Hepatocyte (in vitro differentiated cells): Measurements from ENCODE around the gene PDE4B. TPM values are rescaled to one million over a fixed set of nuclear protein-coding genes. Genes with fewer than 3 reads are reported as not detected.
"Not testable (repeated sequence)": the region's sequence is repeated elsewhere in the genome, so short reads cannot be mapped to it uniquely, and the experiment has no call there.

ENCODE experiments used
- DNase-seq: peaks from one replicate; pipeline ENCODE4 v3.0.0-alpha.2; 2016; ENCODE audit warnings: low spot score
- H2AFZ ChIP-seq: fragments of 200-600 bp; sonication (generic); 2 replicates; pipeline ENCODE4 v1.6.0; 2016; ENCODE audit warnings: antibody characterized with exemption, mild to moderate bottlenecking
- H3K27ac ChIP-seq: fragments of 200-600 bp; sonication (generic); 2 replicates; pipeline ENCODE4 v1.5.1; 2016; ENCODE audit warnings: mild to moderate bottlenecking
- H3K27me3 ChIP-seq: fragments of 200-600 bp; sonication (generic); 2 replicates; pipeline ENCODE4 v1.6.1; 2016
- H3K36me3 ChIP-seq: fragments of 200-600 bp; sonication (generic); replicated peaks from 2 replicates; pipeline ENCODE4 v1.5.1; 2016; ENCODE audit warnings: low read depth; ENCODE audit not compliant: insufficient read depth
- H3K4me1 ChIP-seq: fragments of 200-600 bp; sonication (generic); 2 replicates; pipeline ENCODE4 v1.5.1; 2016; ENCODE audit warnings: mild to moderate bottlenecking, moderate library complexity; ENCODE audit not compliant: insufficient read depth
- H3K4me2 ChIP-seq: fragments of 200-600 bp; sonication (generic); 2 replicates; pipeline ENCODE4 v1.6.0; 2016
- H3K4me3 ChIP-seq: fragments of 200-600 bp; sonication (generic); 2 replicates; pipeline ENCODE4 v1.5.1; 2016; ENCODE audit warnings: mild to moderate bottlenecking
- H3K79me2 ChIP-seq: fragments of 200-600 bp; sonication (generic); 2 replicates; pipeline ENCODE4 v1.6.0; 2017; ENCODE audit warnings: mild to moderate bottlenecking
- H3K9me2 ChIP-seq: fragments of 200-600 bp; sonication (generic); replicated peaks from 2 replicates; pipeline ENCODE4 v1.6.0; 2017; ENCODE audit warnings: mild to moderate bottlenecking; ENCODE audit not compliant: insufficient read depth
- H3K9me3 ChIP-seq: fragments of 200-600 bp; sonication (generic); 2 replicates; pipeline ENCODE4 v1.5.1; 2016; ENCODE audit warnings: low read depth, mild to moderate bottlenecking
- H4K20me1 ChIP-seq: fragments of 200-600 bp; sonication (generic); 2 replicates; pipeline ENCODE4 v1.6.0; 2016; ENCODE audit warnings: mild to moderate bottlenecking; ENCODE audit not compliant: insufficient read depth, poor library complexity, severe bottlenecking
- EZH2 ChIP-seq: fragments of 200-600 bp; sonication (generic); IDR thresholded peaks from 2 replicates; pipeline ENCODE4 v1.6.1; 2016; ENCODE audit warnings: antibody characterized with exemption, mild to moderate bottlenecking, borderline replicate concordance
- EZH2phosphoT487 ChIP-seq: fragments of 200-600 bp; sonication (generic); IDR thresholded peaks from one replicate; pipeline ENCODE4 v1.6.1; 2018; ENCODE audit warnings: antibody characterized with exemption, mild to moderate bottlenecking, low read depth, moderate library complexity; ENCODE audit not compliant: unreplicated experiment, severe bottlenecking
- WGBS: methylation state at CpG from one replicate; pipeline ENCODE4 v1.1.6; 2016; ENCODE audit warnings: low lambda C conversion rate; ENCODE audit errors: missing lambda C conversion rate; 5-methylcytosine and 5-hydroxymethylcytosine counted together
- polyA plus RNA-seq: library from polyadenylated mRNA; unstranded; fragments of >200 nt; fragmentation: Nextera tagmentation; extraction: Ambion mirVana; gene quantifications from 2 replicates; pipeline ENCODE4 v1.2.1, GENCODE V29; 2016
- total RNA-seq: library from RNA; depleted of rRNA; stranded (reverse); fragments of >200 nt; gene quantifications from 2 replicates; pipeline ENCODE4 v1.2.3, GENCODE V29; 2014
- TF ChIP-seq, protein P1 (sequence below): fragments of 200-600 bp; sonication (generic); IDR thresholded peaks from 2 replicates; pipeline ENCODE4 v1.5.1; 2016; ENCODE audit warnings: antibody characterized with exemption, mild to moderate bottlenecking; ENCODE audit not compliant: poor library complexity

The PDE4B gene
- total and polyA plus RNA-seq, 2 experiments from 2014 or later: 1.8 to 3.4 TPM

DNA sequence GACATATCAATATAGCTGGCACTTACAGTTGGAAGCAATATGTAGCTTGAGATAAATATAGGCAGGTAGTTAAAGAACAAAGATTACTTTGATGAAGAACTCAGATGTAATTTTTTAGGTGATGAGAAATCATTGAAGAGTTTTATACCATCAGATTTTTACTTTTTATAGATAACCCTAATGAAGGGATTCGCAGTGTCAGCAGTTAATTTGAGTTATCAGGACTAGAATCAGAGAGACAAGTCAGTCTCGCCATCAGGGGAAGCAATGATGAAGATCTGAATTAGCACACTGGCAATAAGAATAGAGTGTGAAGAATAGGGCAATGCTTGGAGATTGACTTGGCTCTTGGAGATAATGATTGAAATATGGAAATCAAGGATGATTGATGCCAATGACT is 342.5 kb downstream of the PDE4B start:
- Histone ChIP-seq H3K36me3 (no peaks in the 10 kb centered on the region), H3K27me3 (no peaks in the 10 kb centered on the region), H3K9me2 (no peaks in the 10 kb centered on the region), H4K20me1 (no peaks in the 10 kb centered on the region), H3K4me1 (peaks cover 10% of the 10 kb centered on the region), H3K9me3 (no peaks in the 10 kb centered on the region), H3K27ac (no peak overlapping the region), H3K4me3 (no peak overlapping the region), H2AFZ (no peak overlapping the region), H3K4me2 (no peak overlapping the region), H3K79me2 (no peaks in the 10 kb centered on the region)
- WGBS: 82% methylated on average over 2 of the region's 2 CpGs
- TF ChIP-seq, protein P1, sequence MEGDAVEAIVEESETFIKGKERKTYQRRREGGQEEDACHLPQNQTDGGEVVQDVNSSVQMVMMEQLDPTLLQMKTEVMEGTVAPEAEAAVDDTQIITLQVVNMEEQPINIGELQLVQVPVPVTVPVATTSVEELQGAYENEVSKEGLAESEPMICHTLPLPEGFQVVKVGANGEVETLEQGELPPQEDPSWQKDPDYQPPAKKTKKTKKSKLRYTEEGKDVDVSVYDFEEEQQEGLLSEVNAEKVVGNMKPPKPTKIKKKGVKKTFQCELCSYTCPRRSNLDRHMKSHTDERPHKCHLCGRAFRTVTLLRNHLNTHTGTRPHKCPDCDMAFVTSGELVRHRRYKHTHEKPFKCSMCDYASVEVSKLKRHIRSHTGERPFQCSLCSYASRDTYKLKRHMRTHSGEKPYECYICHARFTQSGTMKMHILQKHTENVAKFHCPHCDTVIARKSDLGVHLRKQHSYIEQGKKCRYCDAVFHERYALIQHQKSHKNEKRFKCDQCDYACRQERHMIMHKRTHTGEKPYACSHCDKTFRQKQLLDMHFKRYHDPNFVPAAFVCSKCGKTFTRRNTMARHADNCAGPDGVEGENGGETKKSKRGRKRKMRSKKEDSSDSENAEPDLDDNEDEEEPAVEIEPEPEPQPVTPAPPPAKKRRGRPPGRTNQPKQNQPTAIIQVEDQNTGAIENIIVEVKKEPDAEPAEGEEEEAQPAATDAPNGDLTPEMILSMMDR: no peak
- TF ChIP-seq EZH2phosphoT487: no peak
- TF ChIP-seq EZH2: no peak
- DNase-seq: no peak

DNA sequence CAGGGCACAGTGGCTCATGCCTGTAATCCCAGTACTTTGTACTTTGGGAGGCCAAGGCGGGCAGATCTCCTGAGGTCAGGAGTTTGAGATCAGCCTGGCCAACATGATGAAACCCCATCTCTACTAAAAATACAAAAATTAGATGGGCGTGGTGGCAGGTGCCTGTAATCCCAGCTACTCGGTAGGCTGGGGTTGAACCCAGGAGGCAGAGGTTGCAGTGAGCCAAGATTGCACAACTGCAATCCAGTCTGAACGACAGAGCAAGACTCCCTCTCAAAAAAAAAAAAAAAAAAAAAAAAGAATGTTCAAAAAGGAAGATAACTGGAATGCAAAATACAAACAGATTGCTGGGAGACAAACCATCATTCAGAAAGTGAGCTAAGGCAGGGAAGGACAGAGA is 343.7 kb downstream of the PDE4B start:
- not testable (repeated sequence) for H3K27ac ChIP-seq, H3K4me1 ChIP-seq, H3K9me3 ChIP-seq, H4K20me1 ChIP-seq, H3K36me3 ChIP-seq, H3K27me3 ChIP-seq, DNase-seq, H3K79me2 ChIP-seq, H2AFZ ChIP-seq, H3K4me2 ChIP-seq, H3K4me3 ChIP-seq, H3K9me2 ChIP-seq
- WGBS: 78% methylated on average over 4 of the region's 4 CpGs

DNA sequence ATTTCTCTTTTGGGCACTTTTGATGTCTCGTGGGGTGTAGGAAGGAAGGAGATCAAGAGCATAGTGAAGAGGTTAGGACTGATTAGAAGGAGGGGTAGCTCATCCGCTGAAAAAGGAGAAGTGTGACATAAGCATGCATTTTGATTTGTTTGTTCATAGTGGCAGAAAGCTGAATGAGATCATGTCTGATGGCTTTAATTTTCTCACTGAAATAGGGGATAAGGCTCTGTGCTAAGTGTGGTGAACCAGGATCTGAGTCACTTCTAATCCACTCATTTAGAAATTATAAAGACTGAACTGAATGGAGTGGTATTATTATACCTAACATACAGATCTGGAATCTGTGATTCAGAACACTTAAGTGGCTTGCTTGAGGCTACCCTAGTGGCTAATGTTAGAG is 344.5 kb downstream of the PDE4B start:
- Histone ChIP-seq H3K79me2 (no peaks in the 10 kb centered on the region), H3K27ac (no peak overlapping the region), H3K36me3 (no peaks in the 10 kb centered on the region), H4K20me1 (no peaks in the 10 kb centered on the region), H2AFZ (no peak overlapping the region), H3K4me1 (peaks cover 8% of the 10 kb centered on the region), H3K27me3 (no peaks in the 10 kb centered on the region), H3K9me2 (no peaks in the 10 kb centered on the region), H3K4me2 (no peak overlapping the region), H3K4me3 (no peak overlapping the region), H3K9me3 (no peaks in the 10 kb centered on the region)
- whole genome bisulfite sequencing: 73% methylated on average over 2 of the region's 2 CpGs
- no peak for DNase-seq
- TF ChIP-seq, protein P1: no peak
- no peak for TF ChIP-seq EZH2
- TF ChIP-seq EZH2phosphoT487: no peak

DNA sequence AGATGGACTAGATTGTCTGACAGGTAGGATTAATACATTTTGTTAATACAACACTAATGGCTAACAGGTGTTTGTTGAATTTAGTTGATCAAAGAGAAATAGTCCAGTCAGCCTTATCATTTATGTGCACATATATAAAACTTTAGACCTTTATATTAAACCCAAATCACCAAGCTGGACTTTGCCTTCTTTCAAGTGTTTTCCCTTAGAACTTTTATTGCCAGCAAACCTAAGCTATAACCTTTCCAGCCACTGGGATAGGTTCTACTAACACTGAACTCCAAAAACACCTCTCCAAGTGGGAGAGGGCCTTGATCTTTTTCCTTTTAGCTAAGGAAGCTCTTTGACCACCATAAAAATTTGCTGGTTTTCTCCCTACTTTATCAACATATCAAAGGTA is 345.9 kb downstream of the PDE4B start:
- H4K20me1 ChIP-seq: no peaks in the 10 kb centered on the region
- no peaks in the 10 kb centered on the region for H3K9me3 ChIP-seq
- H3K4me1 ChIP-seq: no peaks in the 10 kb centered on the region
- no peak overlapping the region for H2AFZ ChIP-seq
- H3K36me3 ChIP-seq: no peaks in the 10 kb centered on the region
- no peak for TF ChIP-seq EZH2
- TF ChIP-seq, protein P1: no peak
- H3K79me2 ChIP-seq: no peaks in the 10 kb centered on the region
- no peak overlapping the region for H3K4me3 ChIP-seq
- peaks cover 5% of the 10 kb centered on the region for H3K27me3 ChIP-seq
- no peak for DNase-seq
- no peak overlapping the region for H3K4me2 ChIP-seq
- no peak overlapping the region for H3K27ac ChIP-seq
- H3K9me2 ChIP-seq: no peaks in the 10 kb centered on the region
